Hematopoietic multipotent progenitor cell treated with erythropoietin and hydrocortisone succinate and interleukin-3 and kit ligand, for 6 days (in vitro differentiated cells): ENCODE data around the gene LCT.

Source experiments
- DNase-seq: peaks from one replicate; pipeline ENCODE4 v3.0.0-alpha.2; 2015

The LCT gene

GRCh38 chr2:135741395-135742324, 95.3 kb downstream of the LCT start, which contains the start of gene UBXN4:
TSS of gene UBXN4 (plus strand) at chr2:135741855. CDS start at chr2:135741930, 75 bp downstream.
- DNase-seq, result peak; percentile 99

GRCh38 chr2:135741043-135741394, 96.0 kb downstream of the LCT start:
- DNase-seq, result no peak

- peak; percentile 78 for DNase-seq
These were observed 96.8 kb downstream of the LCT start for GRCh38 chr2:135740206-135740605.
